ENCODE data around the gene TMED4.
"Not testable (repeated sequence)": the region's sequence is repeated elsewhere in the genome, so short reads cannot be mapped to it uniquely, and the experiment has no call there.

Gene TMED4

DNA sequence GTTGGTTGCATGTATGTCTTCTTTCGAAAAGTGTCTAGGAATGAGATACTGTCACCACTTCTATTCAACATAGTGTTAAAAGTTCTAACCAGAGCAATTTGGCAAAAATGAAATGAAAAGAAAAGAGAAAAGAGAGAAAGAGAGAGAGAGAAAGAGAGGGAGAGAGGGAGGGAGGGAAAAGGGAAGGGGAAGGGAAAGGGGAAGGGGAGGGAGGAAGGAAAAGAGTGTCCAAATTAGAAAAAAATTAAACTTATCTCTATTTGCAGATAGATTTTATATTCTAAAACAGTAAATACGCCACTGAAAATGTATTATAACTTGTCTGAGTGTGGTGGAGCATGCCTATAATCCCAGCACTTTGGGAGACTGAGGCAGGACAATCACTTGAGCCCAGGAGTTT is 24.5 kb downstream of the TMED4 start:
- H3K9me3 ChIP-seq (ENCODE audit: insufficient read depth, low read length): no peaks in the 10 kb centered on the region
- no peaks in the 10 kb centered on the region for H3K27me3 ChIP-seq (ENCODE audit: low read length)
- TF ChIP-seq, protein P1, sequence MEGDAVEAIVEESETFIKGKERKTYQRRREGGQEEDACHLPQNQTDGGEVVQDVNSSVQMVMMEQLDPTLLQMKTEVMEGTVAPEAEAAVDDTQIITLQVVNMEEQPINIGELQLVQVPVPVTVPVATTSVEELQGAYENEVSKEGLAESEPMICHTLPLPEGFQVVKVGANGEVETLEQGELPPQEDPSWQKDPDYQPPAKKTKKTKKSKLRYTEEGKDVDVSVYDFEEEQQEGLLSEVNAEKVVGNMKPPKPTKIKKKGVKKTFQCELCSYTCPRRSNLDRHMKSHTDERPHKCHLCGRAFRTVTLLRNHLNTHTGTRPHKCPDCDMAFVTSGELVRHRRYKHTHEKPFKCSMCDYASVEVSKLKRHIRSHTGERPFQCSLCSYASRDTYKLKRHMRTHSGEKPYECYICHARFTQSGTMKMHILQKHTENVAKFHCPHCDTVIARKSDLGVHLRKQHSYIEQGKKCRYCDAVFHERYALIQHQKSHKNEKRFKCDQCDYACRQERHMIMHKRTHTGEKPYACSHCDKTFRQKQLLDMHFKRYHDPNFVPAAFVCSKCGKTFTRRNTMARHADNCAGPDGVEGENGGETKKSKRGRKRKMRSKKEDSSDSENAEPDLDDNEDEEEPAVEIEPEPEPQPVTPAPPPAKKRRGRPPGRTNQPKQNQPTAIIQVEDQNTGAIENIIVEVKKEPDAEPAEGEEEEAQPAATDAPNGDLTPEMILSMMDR (IDR thresholded peaks at IDR 0.05; ENCODE audit: insufficient read depth, low read length, poor library complexity, severe bottlenecking): no peak
- no peak for TF ChIP-seq EZH2phosphoT487 (conservative IDR thresholded peaks at IDR 0.05; ENCODE audit: low read length)
- H3K27ac ChIP-seq (ENCODE audit: low read depth, low read length): no peak overlapping the region
- no peak overlapping the region for H3K9ac ChIP-seq (ENCODE audit: low read length)
- no peaks in the 10 kb centered on the region for H4K20me1 ChIP-seq (ENCODE audit: low read depth, low read length)
- no peak overlapping the region for H3K4me2 ChIP-seq (ENCODE audit: low read depth, low read length, poor library complexity, severe bottlenecking)
- H3K79me2 ChIP-seq (ENCODE audit: insufficient read depth, low read length): no peaks in the 10 kb centered on the region
- H2AFZ ChIP-seq (ENCODE audit: low read depth, low read length, severe bottlenecking): no peak overlapping the region
- no peaks in the 10 kb centered on the region for H3F3A ChIP-seq (ENCODE audit: insufficient read depth)
- no peaks in the 10 kb centered on the region for H3K9me2 ChIP-seq (replicated peaks; ENCODE audit: insufficient read depth, low read length)
- no peak overlapping the region for H3K4me3 ChIP-seq (ENCODE audit: insufficient read depth, low read length, poor library complexity, severe bottlenecking)
- no peaks in the 10 kb centered on the region for H3K36me3 ChIP-seq (ENCODE audit: low read length)

DNA sequence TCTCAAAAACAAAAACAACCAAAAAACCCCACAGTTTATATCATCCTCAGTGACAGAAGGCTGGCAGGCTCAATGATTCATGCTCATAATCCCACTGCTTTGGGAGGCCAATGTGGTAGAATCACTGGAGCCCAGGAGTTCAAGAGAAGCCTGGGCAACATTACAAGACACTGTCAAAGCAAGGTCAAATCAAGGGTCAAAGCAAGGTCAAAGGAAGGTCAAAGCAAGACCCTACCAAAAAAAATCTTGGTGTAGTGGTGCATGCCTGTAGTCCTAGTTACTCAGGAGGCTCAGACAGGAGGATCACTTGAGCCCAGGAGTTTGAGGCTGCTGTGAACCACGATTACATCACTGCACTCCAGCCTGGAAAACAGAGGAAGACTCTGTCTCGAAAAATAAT is 26.7 kb downstream of the TMED4 start:
- H3K4me3 ChIP-seq (ENCODE audit: insufficient read depth, low read length, poor library complexity, severe bottlenecking): no peak overlapping the region
- no peak overlapping the region for H3K27ac ChIP-seq (ENCODE audit: low read depth, low read length)
- H4K20me1 ChIP-seq (ENCODE audit: low read depth, low read length): no peaks in the 10 kb centered on the region
- H3K36me3 ChIP-seq (ENCODE audit: low read length): no peaks in the 10 kb centered on the region
- no peak for TF ChIP-seq EZH2phosphoT487 (conservative IDR thresholded peaks at IDR 0.05; ENCODE audit: low read length)
- TF ChIP-seq, protein P1 (IDR thresholded peaks at IDR 0.05; ENCODE audit: insufficient read depth, low read length, poor library complexity, severe bottlenecking): no peak
- H3K79me2 ChIP-seq (ENCODE audit: insufficient read depth, low read length): no peaks in the 10 kb centered on the region
- H3K9ac ChIP-seq (ENCODE audit: low read length): no peak overlapping the region
- H3K27me3 ChIP-seq (ENCODE audit: low read length): no peaks in the 10 kb centered on the region
- H2AFZ ChIP-seq (ENCODE audit: low read depth, low read length, severe bottlenecking): no peak overlapping the region
- H3K4me2 ChIP-seq (ENCODE audit: low read depth, low read length, poor library complexity, severe bottlenecking): no peak overlapping the region
- no peaks in the 10 kb centered on the region for H3K9me3 ChIP-seq (ENCODE audit: insufficient read depth, low read length)
- H3F3A ChIP-seq (ENCODE audit: insufficient read depth): no peaks in the 10 kb centered on the region
- H3K9me2 ChIP-seq (replicated peaks; ENCODE audit: insufficient read depth, low read length): no peaks in the 10 kb centered on the region

DNA sequence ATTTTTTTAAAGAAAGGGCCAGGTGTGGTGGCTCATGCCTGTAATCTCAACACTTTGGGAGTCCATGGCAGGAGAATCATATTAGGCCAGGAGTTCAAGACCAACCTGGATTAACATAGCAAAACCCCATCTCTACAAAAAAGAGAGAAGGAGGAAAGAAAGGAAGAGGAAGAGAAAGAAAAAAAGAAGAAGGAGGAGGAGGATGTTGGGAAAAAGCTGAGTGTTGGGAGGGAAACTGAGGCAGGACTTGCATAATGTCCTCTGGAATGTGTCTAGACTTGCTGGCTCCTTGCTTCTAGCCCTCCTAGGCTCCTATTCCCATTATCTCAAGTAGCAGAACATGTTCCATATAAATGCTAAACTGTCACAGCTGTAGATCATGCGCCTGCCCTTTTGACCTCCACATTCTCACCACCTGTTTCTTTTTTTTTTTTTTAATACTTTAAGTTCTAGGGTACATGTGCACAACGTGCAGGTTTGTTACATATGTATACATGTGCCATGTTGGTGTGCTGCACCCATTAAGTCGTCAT is 29.5 kb downstream of the TMED4 start:
- not testable (repeated sequence) for H3K9ac ChIP-seq (ENCODE audit: low read length); H3K4me2 ChIP-seq (ENCODE audit: low read depth, low read length, poor library complexity, severe bottlenecking); H3K27ac ChIP-seq (ENCODE audit: low read depth, low read length); H3K79me2 ChIP-seq (ENCODE audit: insufficient read depth, low read length); H2AFZ ChIP-seq (ENCODE audit: low read depth, low read length, severe bottlenecking); H3K9me3 ChIP-seq (ENCODE audit: insufficient read depth, low read length); H3F3A ChIP-seq (ENCODE audit: insufficient read depth); H3K4me3 ChIP-seq (ENCODE audit: insufficient read depth, low read length, poor library complexity, severe bottlenecking); H3K36me3 ChIP-seq (ENCODE audit: low read length); H3K9me2 ChIP-seq (replicated peaks; ENCODE audit: insufficient read depth, low read length); H4K20me1 ChIP-seq (ENCODE audit: low read depth, low read length); H3K27me3 ChIP-seq (ENCODE audit: low read length)

DNA sequence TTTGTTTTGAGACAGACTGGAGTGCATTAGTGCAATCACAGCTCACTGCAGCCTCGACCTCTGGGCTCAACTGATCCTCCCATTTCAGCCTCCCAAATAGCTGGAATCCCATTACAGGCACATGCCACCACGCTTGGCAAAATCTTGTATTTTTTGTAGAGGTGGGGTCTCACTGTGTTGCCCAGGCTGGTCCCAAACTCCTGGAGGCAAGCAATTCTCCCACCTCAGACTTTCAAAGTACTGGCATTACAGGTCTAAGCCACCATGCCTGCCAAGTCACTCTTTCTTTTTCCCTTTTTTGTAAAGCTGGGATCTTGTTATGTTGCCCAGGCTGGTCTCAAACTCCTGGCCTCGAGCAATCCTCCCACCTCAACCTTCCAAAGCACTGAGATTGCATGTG is 32.6 kb downstream of the TMED4 start:
- Histone ChIP-seq H3K27me3 (ENCODE audit: low read length) (no peaks in the 10 kb centered on the region), H3K79me2 (ENCODE audit: insufficient read depth, low read length) (no peaks in the 10 kb centered on the region), H3K36me3 (ENCODE audit: low read length) (no peaks in the 10 kb centered on the region), H3F3A (ENCODE audit: insufficient read depth) (no peaks in the 10 kb centered on the region), H3K9ac (ENCODE audit: low read length) (no peak overlapping the region), H3K9me2 (replicated peaks; ENCODE audit: insufficient read depth, low read length) (no peaks in the 10 kb centered on the region), H2AFZ (ENCODE audit: low read depth, low read length, severe bottlenecking) (no peak overlapping the region), H3K4me3 (ENCODE audit: insufficient read depth, low read length, poor library complexity, severe bottlenecking) (no peak overlapping the region), H3K9me3 (ENCODE audit: insufficient read depth, low read length) (no peaks in the 10 kb centered on the region), H3K4me2 (ENCODE audit: low read depth, low read length, poor library complexity, severe bottlenecking) (no peak overlapping the region), H4K20me1 (ENCODE audit: low read depth, low read length) (no peaks in the 10 kb centered on the region), H3K27ac (ENCODE audit: low read depth, low read length) (no peak overlapping the region)
- TF ChIP-seq, protein P1 (IDR thresholded peaks at IDR 0.05; ENCODE audit: insufficient read depth, low read length, poor library complexity, severe bottlenecking): no peak
- TF ChIP-seq EZH2phosphoT487 (conservative IDR thresholded peaks at IDR 0.05; ENCODE audit: low read length): no peak
